GM13976 (cell line): ENCODE measurements around the gene CCDC69.

Source experiments
- DNase-seq: peaks from one replicate; pipeline ENCODE4 v3.0.0; 2012; ENCODE audit warnings: low spot score
- CTCF ChIP-seq: IDR thresholded peaks from 2 replicates; pipeline ENCODE4 v1.5.1; 2012; ENCODE audit warnings: borderline replicate concordance, mild to moderate bottlenecking; ENCODE audit not compliant: insufficient read depth; ENCODE audit errors: extremely low read depth, missing control alignments, control extremely low read depth
- in situ Hi-C: fragments of 300-500 bp; cut with MboI; formaldehyde crosslinking; loops from one replicate; pipeline ENCODE4 v1.12.0; 2022; ENCODE audit warnings: low sequenced_read_pairs, mixed read lengths, inconsistent platforms; ENCODE audit not compliant: unreplicated experiment

Gene CCDC69

GRCh38 chr5:151208481-151208914, 15.4 kb downstream of the CCDC69 start:
- no peak for TF ChIP-seq CTCF
- no peak for DNase-seq
- in situ Hi-C loops = no loop called here

- in situ Hi-C loops = no loop called here
- no peak for TF ChIP-seq CTCF
- DNase-seq = no peak
Measured at GRCh38 chr5:151205411-151205810, 18.5 kb downstream of the CCDC69 start.

- no peak for TF ChIP-seq CTCF
- in situ Hi-C loops = no loop called here
- DNase-seq = no peak
Measured at GRCh38 chr5:151204051-151204450, 19.8 kb downstream of the CCDC69 start.

- DNase-seq = no peak
- no peak for TF ChIP-seq CTCF
- in situ Hi-C loops = no loop called here
Measured at GRCh38 chr5:151202381-151203139, 21.3 kb downstream of the CCDC69 start.

GRCh38 chr5:151200913-151201595, 22.8 kb downstream of the CCDC69 start:
- no peak for DNase-seq
- TF ChIP-seq CTCF = no peak
- in situ Hi-C loops = no loop called here

GRCh38 chr5:151199581-151200185, 24.2 kb downstream of the CCDC69 start:
- no peak for DNase-seq
- no peak for TF ChIP-seq CTCF
- in situ Hi-C loops = no loop called here
